Effector CD4-positive, alpha-beta T cell (primary cell): ENCODE measurements around the gene CAMK2D.

ENCODE experiments used
- DNase-seq: peaks from one replicate; pipeline ENCODE4 v3.0.0-alpha.2; 2020

The CAMK2D gene

DNA sequence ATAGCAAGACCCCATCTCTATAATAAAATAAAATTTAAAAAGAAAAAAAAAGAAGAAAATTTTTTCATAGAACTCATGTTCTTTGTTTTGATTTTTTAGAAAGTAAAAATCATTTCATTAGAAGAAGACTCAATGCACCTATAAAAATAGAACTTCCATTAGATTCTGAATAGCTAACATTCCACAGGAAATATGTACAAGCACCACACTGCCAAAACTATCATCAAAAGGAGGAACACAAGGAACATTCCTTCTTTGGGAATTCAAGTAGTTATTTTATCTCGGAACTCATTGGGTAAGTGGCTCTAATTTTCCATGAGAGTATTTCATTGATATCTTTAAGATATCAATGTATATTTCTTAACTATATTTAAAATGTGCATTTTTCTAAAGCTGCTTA lies 157.6 kb downstream of the CAMK2D start:
- DNase-seq = no peak

DNA sequence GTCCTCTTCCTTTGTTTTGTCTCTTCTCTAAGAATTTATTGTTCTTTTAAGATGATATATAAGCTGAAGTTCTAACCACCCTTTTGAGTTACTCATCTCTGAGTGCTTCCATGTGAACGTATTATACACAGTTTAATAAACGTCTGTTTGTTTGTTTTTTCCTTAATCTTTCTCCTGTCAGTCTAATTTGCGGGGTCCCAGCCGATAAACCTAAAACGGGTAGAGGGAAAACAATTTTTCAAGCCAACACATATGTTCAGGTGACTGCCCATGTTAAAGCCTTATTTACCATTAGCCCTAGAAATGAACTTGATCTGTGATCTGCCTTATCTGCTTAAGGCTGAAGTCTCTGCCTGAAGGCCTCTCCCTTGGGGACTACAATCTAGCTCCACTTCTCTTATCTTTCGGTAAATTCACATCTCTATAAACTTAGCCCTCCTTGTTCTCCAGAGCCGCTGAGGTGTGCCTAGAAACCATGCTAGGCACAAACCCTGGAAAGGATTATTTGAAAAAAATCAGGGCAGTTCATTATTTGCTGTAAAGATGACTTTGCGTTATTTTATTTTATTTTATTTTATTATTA lies 158.8 kb downstream of the CAMK2D start:
- no peak for DNase-seq

DNA sequence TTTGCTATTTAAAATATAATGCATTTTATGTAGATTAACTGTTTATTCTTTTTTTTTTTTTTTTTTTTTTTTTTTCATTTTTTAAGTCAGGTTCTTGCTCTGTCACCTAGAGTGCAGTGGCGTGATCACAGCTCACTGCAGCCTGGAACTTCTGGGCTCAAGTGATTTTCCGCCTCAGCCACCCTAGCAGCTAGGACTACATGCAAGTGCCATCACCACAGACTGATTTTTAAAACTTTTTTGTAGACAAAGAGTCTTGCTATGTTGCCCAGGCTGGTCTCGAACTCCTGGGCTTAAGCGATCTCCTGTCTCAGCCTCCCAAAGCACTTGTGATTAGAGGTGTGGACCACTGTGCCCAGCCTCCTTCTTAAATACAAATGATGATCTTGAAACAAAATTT lies 159.9 kb downstream of the CAMK2D start:
- no peak for DNase-seq

DNA sequence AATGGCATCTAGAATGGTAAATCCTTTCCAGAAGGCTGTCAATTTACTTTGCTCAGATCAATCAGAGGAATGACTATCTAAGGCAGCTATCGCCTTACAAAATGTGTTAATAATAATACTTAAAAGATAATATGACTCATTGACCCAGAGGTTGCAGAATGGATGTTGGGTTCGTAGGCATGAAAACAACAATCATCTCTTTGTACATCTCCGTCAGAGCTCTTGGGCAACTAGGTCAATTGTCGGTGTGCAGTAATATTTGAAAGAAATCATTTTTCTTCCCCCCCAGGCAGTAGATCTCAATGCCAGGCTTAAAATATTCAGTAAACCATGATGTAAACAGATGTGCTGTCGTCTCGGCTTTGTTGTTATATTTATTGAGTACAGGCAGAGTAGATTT lies 165.1 kb downstream of the CAMK2D start:
- no peak for DNase-seq

DNA sequence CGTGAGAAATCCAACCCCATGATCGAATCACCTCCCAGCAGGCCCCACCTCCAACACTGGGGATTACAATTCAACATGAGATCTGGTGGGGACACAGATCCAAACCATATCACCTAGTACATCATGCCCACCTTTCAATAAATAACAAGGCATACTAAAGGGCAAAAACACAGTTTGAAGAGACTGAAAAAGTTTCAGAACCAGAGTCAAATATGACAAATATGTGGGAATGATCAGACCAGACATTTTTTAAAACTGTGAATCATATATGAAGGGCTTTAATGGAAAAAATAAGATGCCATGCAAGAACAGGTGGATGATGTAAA lies 167.3 kb downstream of the CAMK2D start:
- DNase-seq = no peak

DNA sequence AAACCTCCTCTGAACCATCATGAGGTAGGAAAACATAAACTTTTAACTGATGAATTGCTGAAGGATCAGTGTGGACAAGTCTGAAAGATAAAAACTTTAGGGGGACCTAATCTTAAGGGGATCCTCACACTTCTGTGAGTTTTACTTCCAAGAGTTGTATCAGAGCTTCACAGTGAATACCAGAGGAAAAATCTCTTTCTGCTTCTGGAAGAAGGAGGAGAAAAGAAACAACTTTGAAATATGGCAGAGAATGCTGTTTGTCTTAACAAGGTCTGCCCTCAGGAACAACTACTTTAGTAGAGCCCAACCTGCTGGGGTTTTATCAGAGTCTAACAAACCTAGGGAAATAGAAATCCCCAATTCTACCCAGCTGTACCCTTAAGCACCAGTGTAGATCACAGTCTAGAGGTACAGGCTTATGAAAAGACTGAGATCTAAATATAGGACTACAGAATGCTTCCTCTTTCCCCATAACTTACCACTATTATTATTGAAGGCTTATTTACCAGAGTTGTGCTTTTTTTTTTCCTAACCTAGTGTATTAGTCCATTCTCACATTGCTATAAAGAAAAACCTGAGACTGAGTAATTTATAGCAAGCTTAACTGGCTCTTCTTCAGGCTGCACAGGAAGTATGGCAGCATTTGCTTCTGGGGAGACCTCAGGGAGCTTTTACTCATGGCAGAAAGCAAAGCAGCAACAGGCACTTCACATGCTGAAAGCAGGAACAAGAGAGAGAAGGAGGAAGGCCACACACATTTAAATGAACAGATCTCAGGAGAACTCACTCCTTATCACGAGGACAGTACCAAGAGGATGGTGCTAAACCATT lies 167.9 kb downstream of the CAMK2D start:
- DNase-seq = no peak

DNA sequence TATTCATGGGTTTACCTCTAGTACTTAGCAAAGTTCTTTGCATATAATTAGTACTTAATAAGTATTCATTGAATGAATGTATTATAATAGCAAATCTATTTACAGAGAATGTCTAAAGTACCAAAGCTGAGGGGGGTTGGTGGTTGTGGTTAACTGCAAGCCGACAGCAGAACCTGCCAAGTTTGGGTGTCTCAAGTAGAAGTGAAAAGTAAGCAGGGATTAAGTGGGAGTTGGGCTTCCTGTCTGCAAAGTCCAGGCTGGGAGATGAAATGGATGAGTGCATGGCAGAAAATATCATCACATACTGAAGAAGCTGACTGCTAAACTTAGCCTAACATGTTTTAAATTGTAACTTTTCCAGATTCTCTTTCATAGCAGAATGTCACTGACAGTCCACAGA lies 169.6 kb downstream of the CAMK2D start:
- DNase-seq = no peak

DNA sequence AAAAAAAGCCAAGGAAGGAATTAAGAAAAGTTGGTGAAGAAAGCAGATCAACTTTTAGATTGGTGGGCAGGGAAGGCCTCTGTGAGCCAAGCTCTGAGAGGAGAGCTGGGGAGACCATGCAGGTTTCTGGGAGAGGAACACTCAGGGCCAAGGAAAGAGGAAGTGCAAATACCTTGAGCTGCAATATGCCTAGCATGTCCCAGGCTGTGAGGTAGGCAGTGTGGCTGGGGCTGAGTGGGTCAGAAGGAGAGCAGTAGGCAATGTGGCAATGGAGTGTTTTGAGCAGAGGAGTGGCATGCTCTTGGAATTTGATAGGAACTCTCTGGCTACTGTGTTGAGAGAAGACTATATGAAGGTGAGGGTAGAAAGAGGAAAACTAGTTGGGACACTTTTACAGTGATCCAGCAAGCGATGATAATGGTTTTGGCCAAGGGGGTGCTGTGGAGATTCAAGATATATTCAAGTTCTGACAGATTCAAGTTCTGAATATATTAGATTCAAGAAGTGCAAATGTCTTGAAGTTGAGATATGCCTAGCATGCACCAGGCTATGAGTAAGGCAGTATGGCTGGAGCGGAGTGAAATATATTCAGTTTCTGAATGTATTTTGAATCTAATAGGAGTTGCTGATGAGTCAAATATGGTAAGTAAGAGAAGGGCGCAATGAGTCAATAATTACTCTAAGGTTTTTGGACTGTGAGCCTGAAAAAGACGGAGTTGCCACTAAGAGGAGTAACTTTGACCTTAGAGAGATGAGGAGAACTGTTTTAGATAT lies 172.5 kb downstream of the CAMK2D start:
- DNase-seq = no peak

DNA sequence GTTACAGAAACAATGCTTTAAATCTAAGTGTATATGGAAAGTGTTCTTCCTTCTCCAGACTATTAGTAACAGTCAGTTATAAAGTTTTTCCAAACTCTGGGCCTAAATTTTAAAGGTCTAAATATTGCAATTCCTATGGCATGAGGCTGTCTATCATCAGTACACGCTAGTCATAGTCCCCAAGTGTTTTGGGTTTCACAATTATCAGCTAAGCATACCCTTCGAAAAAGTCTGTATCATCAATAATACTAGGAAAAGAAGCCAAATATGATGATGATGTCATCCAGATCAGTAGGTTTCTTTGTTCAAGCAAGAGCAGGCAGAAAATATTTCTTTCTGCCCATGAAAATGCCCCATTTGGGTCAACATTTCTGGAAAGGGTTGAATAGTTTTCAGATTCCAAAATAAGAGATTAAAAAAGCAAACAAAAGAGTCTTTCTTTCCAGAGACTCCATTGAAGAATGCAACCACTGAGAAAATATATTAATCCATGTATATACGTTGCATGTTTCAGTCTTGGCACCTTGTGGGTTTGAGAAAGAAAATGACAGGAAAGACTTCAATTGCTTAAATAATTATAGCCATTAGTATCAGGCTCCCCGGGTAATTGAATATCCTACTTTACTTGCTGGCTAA lies 173.8 kb downstream of the CAMK2D start:
- no peak for DNase-seq

DNA sequence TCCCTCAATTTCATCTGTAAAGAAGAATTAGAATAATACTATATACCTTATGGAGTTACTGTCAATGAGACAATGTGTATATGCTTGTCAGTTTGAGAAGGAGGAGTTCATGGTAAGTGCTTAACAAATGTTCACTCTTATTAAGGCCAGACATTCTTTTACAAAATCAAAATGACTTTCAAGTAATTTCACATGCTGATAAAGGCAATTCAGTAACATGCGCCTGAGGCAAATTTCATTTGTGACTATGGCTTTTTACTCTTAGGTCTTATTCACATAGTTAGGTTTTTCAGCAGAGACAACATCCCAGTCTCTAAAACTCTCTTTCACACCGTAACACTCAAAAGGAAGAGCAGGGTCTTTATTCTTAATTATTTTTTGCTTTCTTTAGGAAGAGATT lies 174.4 kb downstream of the CAMK2D start:
- no peak for DNase-seq

DNA sequence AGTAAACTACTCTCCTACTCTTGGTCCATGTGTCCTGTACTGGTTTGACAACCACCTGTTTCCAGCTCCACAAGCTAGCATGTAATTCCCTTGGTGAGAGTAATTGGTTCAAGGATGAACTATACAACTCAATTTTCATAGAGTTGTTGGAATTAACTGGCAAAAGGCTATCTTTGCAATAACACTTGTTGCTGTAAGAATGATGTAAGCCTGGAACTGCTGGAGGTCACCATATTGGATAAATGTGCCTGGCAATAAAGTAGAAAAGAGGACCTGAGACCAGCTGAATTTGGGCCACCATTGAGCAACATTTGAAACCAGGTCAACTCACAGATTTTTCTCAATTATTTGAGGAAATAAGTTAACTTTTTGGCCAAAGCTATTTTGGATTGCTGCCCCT lies 175.5 kb downstream of the CAMK2D start:
- DNase-seq = no peak

DNA sequence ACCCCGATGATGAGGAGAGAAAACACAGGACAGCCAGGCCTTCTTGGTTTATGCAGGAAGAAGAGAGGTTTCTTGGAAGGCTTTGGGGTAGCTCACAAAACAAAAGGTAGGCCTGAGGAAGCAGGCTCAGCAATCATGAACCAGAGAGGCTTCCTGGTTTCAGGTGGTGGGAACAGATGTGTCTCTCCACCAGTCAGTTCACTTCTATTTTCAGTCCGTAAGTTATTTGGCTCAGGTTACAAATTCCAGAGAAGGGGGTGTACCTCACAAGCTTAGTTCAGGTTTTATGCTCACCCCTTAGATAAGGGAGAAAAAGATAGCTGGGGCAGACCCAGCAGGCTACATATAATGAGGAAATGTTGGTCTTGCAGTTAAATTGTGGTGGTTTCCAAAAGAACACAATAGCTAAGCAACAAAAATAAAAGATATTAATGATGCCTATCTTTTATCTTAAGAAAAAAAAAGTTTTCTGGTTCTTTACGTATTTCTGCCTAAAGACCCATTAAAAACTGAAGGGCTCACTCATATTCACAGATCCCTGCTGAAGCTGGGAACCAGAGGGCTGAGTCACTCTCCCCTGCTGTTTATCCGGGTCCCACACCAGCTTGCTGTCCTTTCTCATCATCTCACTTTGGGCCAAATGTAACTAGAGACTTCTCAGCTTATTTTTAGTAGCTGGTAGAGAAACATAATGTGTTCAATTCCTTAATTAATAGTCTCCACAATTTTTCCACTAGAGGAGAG lies 177.0 kb downstream of the CAMK2D start:
- no peak for DNase-seq

DNA sequence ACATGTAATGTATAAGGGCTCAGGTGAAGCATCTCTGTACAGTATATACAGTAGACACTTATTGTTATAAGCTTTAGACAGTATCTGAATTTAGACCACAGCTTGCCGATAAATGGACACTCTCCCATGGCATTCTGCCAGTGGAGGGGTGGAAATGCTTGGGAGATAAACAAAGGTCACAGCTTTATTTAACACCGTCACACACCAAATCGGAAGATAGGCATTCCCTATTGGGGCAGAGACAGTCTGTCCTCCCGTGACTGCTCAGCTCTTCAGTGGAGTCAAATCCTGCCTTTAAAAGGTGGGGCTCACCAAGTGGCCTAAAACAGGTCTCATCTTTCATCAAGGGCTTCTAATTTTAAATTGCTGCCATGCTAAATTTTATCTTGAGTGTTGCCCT lies 178.8 kb downstream of the CAMK2D start:
- DNase-seq = no peak

DNA sequence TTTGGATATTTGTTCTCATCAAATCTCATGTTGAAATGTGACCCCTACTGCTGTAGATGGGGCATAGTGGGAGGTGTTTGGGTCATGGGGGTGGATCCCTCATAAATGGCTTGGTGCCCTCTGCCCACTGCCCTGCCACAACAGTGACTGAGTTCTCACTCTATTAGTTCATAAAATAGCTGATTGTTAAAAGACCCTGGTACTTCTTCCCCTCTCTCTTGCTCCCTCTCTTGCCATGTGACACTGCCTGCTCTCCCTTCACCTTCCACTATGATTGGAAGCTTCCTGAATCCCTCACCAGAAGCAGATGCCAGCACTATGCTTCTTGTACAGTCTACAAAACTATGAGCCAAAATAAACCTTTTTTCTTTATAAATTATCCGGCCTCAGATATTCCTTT lies 182.2 kb downstream of the CAMK2D start:
- no peak for DNase-seq

DNA sequence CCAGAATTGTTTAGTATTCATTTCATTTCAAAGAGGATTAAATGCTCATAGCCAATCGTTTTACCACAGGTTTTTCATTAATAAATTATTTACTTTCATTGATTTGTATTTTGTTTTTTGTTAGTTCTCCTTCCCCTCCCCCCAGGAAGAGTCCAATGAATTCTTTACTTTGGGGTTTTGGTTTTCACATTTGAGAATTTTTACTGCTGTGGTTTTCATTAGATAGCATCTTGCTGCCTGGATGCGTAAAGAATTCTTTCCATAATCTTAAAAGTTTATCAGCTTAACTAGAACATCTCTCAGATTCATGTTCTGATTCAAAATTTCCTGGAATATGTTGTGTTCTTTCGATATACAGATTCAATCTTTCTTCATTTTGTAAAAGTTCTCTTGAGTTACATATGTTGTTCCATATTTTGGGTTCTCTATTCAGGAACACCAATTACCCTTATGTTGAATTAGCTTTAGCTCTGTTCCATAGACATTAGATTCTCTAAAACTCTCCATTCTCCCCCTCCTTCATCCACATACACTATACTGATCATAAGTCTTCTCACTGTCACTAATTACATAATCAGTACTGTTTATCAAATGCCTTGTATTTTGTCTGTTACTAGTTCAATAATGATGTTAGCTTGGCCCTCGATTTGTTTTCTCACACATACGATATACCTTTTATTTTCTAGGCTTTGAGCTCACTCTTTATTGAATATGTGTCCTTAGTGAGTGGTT lies 184.4 kb downstream of the CAMK2D start:
- DNase-seq = no peak

DNA sequence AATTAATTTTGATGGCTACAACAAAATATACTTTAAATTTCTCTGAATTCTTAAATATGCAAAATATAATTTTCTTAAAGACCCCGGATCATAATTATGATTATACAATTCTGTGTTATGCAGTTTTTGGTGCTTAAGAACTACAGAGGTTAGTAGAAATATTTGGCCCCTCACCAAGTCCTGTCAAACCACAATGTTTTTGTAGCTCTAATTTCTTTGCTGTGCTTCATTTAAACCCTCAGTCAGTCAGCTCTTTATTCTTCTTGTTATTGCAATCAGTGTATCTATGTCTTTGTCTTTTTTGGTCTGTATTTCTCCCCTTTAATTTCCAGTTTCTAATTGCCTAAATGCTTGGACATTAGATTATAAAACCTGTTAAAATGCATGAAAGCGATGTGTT lies 186.1 kb downstream of the CAMK2D start:
- DNase-seq = no peak

DNA sequence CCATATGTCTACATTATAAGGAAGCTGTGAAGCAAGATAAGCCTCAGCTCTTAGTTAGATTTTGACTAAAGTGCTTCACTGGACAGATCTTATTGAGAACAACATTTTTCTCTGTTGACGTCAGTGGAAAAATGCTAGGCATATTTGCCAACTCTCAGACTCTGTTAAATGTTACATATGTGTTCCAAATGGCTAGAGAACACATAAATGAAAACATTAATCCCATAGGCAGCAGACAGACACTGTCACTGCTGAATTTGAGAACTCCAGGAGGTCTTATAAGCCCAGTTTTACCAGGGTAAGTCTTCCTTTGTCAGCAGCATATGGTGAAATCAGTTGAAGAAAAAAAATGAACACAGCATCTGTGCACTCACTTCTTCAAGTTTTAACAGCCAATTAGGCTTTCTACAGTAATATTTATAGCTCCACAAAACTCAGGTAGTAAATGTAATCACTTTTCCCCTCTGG lies 186.9 kb downstream of the CAMK2D start:
- no peak for DNase-seq

DNA sequence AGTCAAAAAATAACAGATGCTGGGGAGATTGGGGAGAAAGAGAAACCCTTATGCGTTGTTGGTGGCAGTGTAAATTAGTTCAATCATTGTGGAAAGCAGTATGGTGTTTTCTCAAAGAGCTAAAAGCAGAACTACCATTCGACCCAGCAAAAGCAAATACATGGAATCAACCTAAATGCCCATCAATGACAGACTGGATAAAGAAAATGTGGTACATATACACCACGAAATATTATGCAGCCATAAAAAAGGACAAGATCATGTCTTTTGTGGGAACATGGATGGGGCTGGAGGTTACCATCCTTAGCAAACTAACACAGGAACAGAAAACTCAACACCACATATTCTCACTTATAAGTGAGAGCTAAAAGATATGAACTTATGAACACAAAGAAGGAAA lies 188.9 kb downstream of the CAMK2D start:
- DNase-seq = no peak

DNA sequence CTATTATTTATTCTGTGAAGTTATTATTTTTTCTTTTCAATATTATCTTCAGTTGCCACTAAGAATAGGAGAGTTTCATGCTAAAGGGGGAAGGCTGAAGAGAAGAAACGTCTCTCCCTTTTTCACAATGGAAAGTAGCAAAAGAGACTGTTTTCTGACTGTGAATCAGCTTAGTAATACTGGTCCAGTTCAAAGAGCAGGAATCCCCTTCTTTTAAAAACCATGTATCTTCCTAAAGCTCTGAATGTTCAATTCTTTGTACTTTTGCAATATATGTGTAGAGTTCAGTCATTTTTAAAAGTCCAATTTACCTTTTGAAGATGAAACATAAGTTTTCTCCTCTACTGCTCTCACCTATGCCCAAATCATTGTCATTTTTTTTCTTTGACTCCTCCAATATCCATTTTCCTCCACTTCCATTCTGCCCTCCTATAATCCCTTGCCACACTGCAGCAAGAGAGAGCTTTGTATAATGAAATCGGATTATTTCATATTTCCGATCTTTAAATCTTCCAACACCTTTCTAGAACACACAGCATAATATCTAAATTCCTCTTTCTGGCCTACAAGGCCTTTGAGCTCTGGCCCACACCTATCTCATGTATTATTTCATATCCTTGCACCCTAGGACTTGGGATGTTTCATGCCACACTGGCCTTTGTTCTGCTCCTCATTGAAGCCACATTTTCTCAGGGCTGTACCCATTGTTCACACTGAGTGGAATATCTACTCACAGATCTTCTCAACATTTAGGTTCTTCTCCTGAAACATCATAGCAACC lies 195.3 kb downstream of the CAMK2D start:
- DNase-seq = no peak

DNA sequence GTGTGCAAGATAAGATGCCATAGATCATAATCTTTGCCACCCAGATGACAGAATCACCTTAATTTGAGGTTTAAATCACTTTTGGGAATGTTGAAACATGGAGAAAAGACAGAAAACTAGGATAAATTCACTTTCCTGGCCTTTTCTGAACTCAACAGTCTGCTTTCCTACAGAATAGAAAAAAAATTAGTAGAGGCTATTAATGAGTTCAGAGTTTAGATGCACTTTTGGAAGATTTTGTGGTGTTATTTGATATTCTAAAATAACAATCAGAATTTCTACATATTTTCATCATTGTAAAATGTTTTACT lies 195.9 kb downstream of the CAMK2D start:
- DNase-seq = no peak

DNA sequence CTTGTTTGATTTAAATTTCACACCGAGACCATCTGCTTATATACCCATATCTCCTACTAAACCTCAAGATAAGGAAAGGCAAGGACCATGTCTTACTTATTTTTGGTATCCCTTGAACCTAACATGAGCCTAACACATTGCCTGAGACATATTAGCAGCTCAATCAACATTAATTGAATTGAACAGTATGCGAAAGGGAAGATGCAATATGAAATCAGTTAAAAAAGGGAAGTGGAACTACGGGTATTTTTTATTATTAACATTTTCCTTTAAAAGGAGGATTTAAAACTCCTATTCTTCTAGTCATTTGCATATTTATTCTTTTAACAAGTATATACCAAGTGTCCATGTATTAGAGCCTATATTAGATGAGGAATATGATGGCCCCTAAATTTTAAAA lies 197.0 kb downstream of the CAMK2D start:
- no peak for DNase-seq
